HepG2 (cell line): ENCODE data around the gene OPALIN. TPM values are rescaled to one million over a fixed set of nuclear protein-coding genes. Genes with fewer than 3 reads are reported as not detected.

ENCODE experiments used
- ATAC-seq: fragments of 200-7000 bp; cut with Tn5 transposase; 3 replicates; pipeline ENCODE4 v1.9.1; 2020; ENCODE audit warnings: mild to moderate bottlenecking, moderate library complexity
- BruUV-seq: library from RNA; stranded (reverse); fragments of 400-500 nt; replicated peaks from 2 replicates; lab custom pipeline; 2021; lab: Mats Ljungman, UMichigan
- CTCF ChIA-PET: fragments of 300-600 bp; formaldehyde crosslinking; extraction: SDS; loops from one replicate; lab custom pipeline; 2021; ENCODE audit warnings: low total read pairs, inconsistent platforms, low intra/inter-chr PET ratio; lab: Yijun Ruan, JAX
- POLR2A ChIA-PET: fragments of 350-600 bp; sonication (Branson Sonifier 250); formaldehyde crosslinking; loops from one replicate; lab custom pipeline; 2020; ENCODE audit warnings: antibody characterized with exemption, inconsistent platforms; lab: Yijun Ruan, JAX
- DNase-seq: peaks from one replicate; pipeline ENCODE4 v3.0.0-alpha.2; 2015; ENCODE audit warnings: low spot score
- FAIRE-seq: peaks from 3 replicates; lab custom pipeline; 2011; peaks lifted over from hg19 to GRCh38; lab: Jason Lieb, UNC
- H2AFZ ChIP-seq: one replicate; pipeline ENCODE4 v1.6.1; 2011; ENCODE audit warnings: low read length, inconsistent platforms
- H3K27ac ChIP-seq: fragments of 300-600 bp; 3 replicates; pipeline ENCODE4 v1.8.0; 2011; ENCODE audit warnings: mixed run types, mild to moderate bottlenecking, mixed read lengths, low read length, inconsistent platforms; ENCODE audit not compliant: insufficient read depth; ENCODE audit errors: extremely low read length
- H3K27me3 ChIP-seq, 2 experiments: fragments of 200-600 bp in 1 of 2; 2 replicates in 1 of 2; 3 replicates in 1 of 2; pipeline versions ENCODE4 v1.6.0 to v1.8.0; 2011; ENCODE audit warnings: low read length in 2 of 2, mild to moderate bottlenecking in 2 of 2, moderate library complexity in 2 of 2, inconsistent platforms in 1 of 2; ENCODE audit not compliant: insufficient read depth in 2 of 2, control insufficient read depth in 1 of 2
- H3K36me3 ChIP-seq, 2 experiments: fragments of 200-600 bp in 1 of 2; replicated peaks in 1 of 2; 2 replicates in 1 of 2; 3 replicates in 1 of 2; pipeline versions ENCODE4 v1.5.1 to v1.8.0; 2011; ENCODE audit warnings: low read length in 2 of 2, inconsistent platforms in 1 of 2; ENCODE audit not compliant: insufficient read depth in 2 of 2, control insufficient read depth in 1 of 2
- H3K4me1 ChIP-seq: 2 replicates; pipeline ENCODE4 v1.5.1; 2012; ENCODE audit warnings: low read length, inconsistent platforms; ENCODE audit not compliant: insufficient read depth
- H3K4me2 ChIP-seq: 2 replicates; pipeline ENCODE4 v1.6.0; 2011; ENCODE audit warnings: low read depth, low read length, inconsistent platforms
- H3K4me3 ChIP-seq, 3 experiments: fragments of 200-600 bp in 1 of 3; sonication (generic), shearing (Covaris generic) in 1 of 3; replicated peaks in 1 of 3; 2 replicates each; pipeline ENCODE4 v1.5.1; 2011 to 2016; ENCODE audit warnings: low read length in 3 of 3, inconsistent platforms in 2 of 3, low read depth in 2 of 3, mild to moderate bottlenecking in 2 of 3, control low read depth in 1 of 3, mixed read lengths in 1 of 3; ENCODE audit not compliant: insufficient read depth in 1 of 3
- H3K79me2 ChIP-seq: one replicate; pipeline ENCODE4 v1.6.1; 2011; ENCODE audit warnings: low read length, inconsistent platforms; ENCODE audit not compliant: insufficient read depth
- H3K9ac ChIP-seq: 2 replicates; pipeline ENCODE4 v1.6.0; 2011; ENCODE audit warnings: mild to moderate bottlenecking, low read depth, low read length, inconsistent platforms; ENCODE audit not compliant: insufficient read depth
- H3K9me3 ChIP-seq: 2 replicates; pipeline ENCODE4 v1.5.1; 2012; ENCODE audit warnings: mild to moderate bottlenecking, low read length
- H4K20me1 ChIP-seq: 2 replicates; pipeline ENCODE4 v1.6.0; 2011; ENCODE audit warnings: inconsistent platforms, mild to moderate bottlenecking, low read length, moderate library complexity; ENCODE audit not compliant: insufficient read depth
- AHR ChIP-seq: IDR thresholded peaks from 2 replicates; pipeline ENCODE4 v1.6.1; 2018; ENCODE audit warnings: missing genetic modification reagents, missing compliant biosample characterization
- CTCF ChIP-seq: sonication (generic); formaldehyde crosslinking; IDR thresholded peaks from 2 replicates; pipeline ENCODE4 v1.5.0; 2020; ENCODE audit warnings: mild to moderate bottlenecking, missing genetic modification reagents, moderate library complexity
- FOXK1 ChIP-seq: sonication (generic); formaldehyde crosslinking; IDR thresholded peaks from 2 replicates; pipeline ENCODE4 v1.4.0; 2020; ENCODE audit warnings: low read depth, missing genetic modification reagents, borderline replicate concordance
- IRF2 ChIP-seq: IDR thresholded peaks from 2 replicates; pipeline ENCODE4 v1.6.1; 2018; ENCODE audit warnings: missing genetic modification reagents, missing compliant biosample characterization
- KLF6 ChIP-seq: IDR thresholded peaks from 2 replicates; pipeline ENCODE4 v1.8.0; 2016; ENCODE audit warnings: missing biosample characterization, missing genetic modification reagents
- LCORL ChIP-seq, 2 experiments: fragments of 450-650 bp in 1 of 2; sonication (generic) in 1 of 2; formaldehyde crosslinking in 1 of 2; IDR thresholded peaks; 2 replicates each; pipeline versions ENCODE4 v1.5.0 to v1.6.1; 2017 to 2020; ENCODE audit warnings: antibody characterized with exemption in 1 of 2, missing genetic modification reagents in 1 of 2
- SATB2 ChIP-seq: sonication (generic); formaldehyde crosslinking; IDR thresholded peaks from 2 replicates; pipeline ENCODE4 v1.5.0; 2020; ENCODE audit warnings: missing genetic modification reagents
- TOE1 ChIP-seq: sonication (generic); formaldehyde crosslinking; IDR thresholded peaks from 2 replicates; pipeline ENCODE4 v1.4.0; 2020; ENCODE audit warnings: mild to moderate bottlenecking, missing genetic modification reagents
- YEATS2 ChIP-seq: sonication (generic); formaldehyde crosslinking; IDR thresholded peaks from 2 replicates; pipeline ENCODE4 v1.4.0; 2020; ENCODE audit warnings: missing genetic modification reagents, borderline replicate concordance
- ZBTB4 ChIP-seq: sonication (generic); formaldehyde crosslinking; IDR thresholded peaks from 2 replicates; pipeline ENCODE4 v1.4.0; 2020; ENCODE audit warnings: missing genetic modification reagents, mild to moderate bottlenecking, borderline replicate concordance
- ZNF264 ChIP-seq: sonication (generic); formaldehyde crosslinking; IDR thresholded peaks from 2 replicates; pipeline ENCODE4 v1.4.0; 2020; ENCODE audit warnings: missing genetic modification reagents
- ZNF652 ChIP-seq: IDR thresholded peaks from 2 replicates; pipeline ENCODE4 v1.6.1; 2016; ENCODE audit warnings: low read depth, borderline replicate concordance
- ZNF672 ChIP-seq: sonication (generic); formaldehyde crosslinking; IDR thresholded peaks from 2 replicates; pipeline ENCODE4 v1.8.1; 2022; ENCODE audit warnings: missing genetic modification reagents
- WGBS: methylation state at CpG from one replicate; pipeline ENCODE4 v1.1.6; 2017; ENCODE audit warnings: low lambda C conversion rate; 5-methylcytosine and 5-hydroxymethylcytosine counted together
- in situ Hi-C: cut with HindIII; loops from 2 replicates; pipeline ENCODE4 v1.10.0; 2017; ENCODE audit warnings: low pct_unique_long_range_greater_than_20kb; ENCODE audit not compliant: extremely low pct_ligation_motif_present
- intact Hi-C: fragments of 100-400 bp; cut with micrococcal nuclease; formaldehyde crosslinking; loops from one replicate; pipeline ENCODE4 v1.10.0; 2022; ENCODE audit not compliant: unreplicated experiment
- polyA plus RNA-seq, 8 experiments: library from polyadenylated mRNA; depleted of rRNA in 3 of 8; stranded (reverse) in 7 of 8; unstranded in 1 of 8; fragments of >200 nt; fragmentation: Illumina TruSeq in 4 of 8; extraction: Trizol in 4 of 8; gene quantifications; 2 replicates each; pipeline versions ENCODE4 v1.2.1 to v1.2.3, GENCODE V29; 2011 to 2016; ENCODE audit warnings: low read depth in 4 of 8, missing spikeins in 1 of 8, mixed read lengths in 1 of 8; ENCODE audit not compliant: insufficient read depth in 1 of 8
- total RNA-seq, 5 experiments: library from RNA; depleted of rRNA; stranded (reverse); fragments of >200 nt; fragmentation: Illumina TruSeq; extraction: Trizol; gene quantifications; 2 replicates each; pipeline ENCODE4 v1.2.3, GENCODE V29; 2016; ENCODE audit warnings: low read depth in 1 of 5

OPALIN gene
- total and polyA plus RNA-seq, 2 of the 13 experiments (the other 11 are each of a cell fraction or from before 2014, with no cell fraction given) = not detected

GRCh38 chr10:96344178-96344577, 14.6 kb downstream of the OPALIN start:
- no peaks in the 10 kb centered on the region for H4K20me1 ChIP-seq
- intact Hi-C loops (no loop called here), in situ Hi-C loops (no loop called here)
- no TSS peak for BruUV-seq
- no peak for ATAC-seq
- no peak overlapping the region for H3K4me2 ChIP-seq
- no peak overlapping the region for H3K4me3 ChIP-seq
- no peaks in the 10 kb centered on the region for H3K4me1 ChIP-seq
- FAIRE-seq = no peak
- DNase-seq = no peak
- WGBS = 92% methylated on average over 4 of the region's 4 CpGs
- CTCF ChIA-PET = no interaction called here
- no peaks in the 10 kb centered on the region for H3K9me3 ChIP-seq
- 0 out of 5 replicates have a peak, but pooled peaks cover 0 to 3% of the 10 kb centered on the region in 2 experiments for H3K27me3 ChIP-seq
- H3K9ac ChIP-seq = no peak overlapping the region
- no peak overlapping the region for H3K27ac ChIP-seq
- POLR2A ChIA-PET = no interaction called here
- no peak overlapping the region for H2AFZ ChIP-seq
- H3K36me3 ChIP-seq = no peaks in the 10 kb centered on the region
- TF ChIP-seq ZNF652 (CRISPR knock-in tag) (no peak), ZBTB4 (CRISPR knock-in tag) (no peak), TOE1 (CRISPR knock-in tag) (no peak), IRF2 (no peak), LCORL (IDR thresholded peaks at IDR 0.05) (no peak), LCORL (CRISPR knock-in tag; IDR thresholded peaks at IDR 0.05) (no peak), SATB2 (CRISPR knock-in tag) (no peak), AHR (CRISPR knock-in tag) (no peak), ZNF672 (CRISPR knock-in tag) (no peak), KLF6 (CRISPR knock-in tag) (no peak), ZNF264 (no peak), FOXK1 (no peak), YEATS2 (CRISPR knock-in tag) (no peak), CTCF (CRISPR knock-in tag) (no peak)
- TF ChIP-seq, all 625 proteins: peak for 0
- no peaks in the 10 kb centered on the region for H3K79me2 ChIP-seq
